ENCODE measurements around the gene TMEM44. TPM values are rescaled to one million over a fixed set of nuclear protein-coding genes. Genes with fewer than 3 reads are reported as not detected.

Gene TMEM44
- total RNA-seq, 6 experiments from 2014 or later, result 11.8 to 14.0 (median 13.2) TPM

GRCh38 chr3:194585880-194586281, 47.3 kb downstream of the TMEM44 start:
- Mint-ChIP-seq H3K27me3 (ENCODE audit: insufficient read depth) (peaks cover 2% of the 10 kb centered on the region), H3K4me1 (ENCODE audit: low read depth) (peaks cover 40% of the 10 kb centered on the region), H3K36me3 (ENCODE audit: low read depth) (peaks cover 54% of the 10 kb centered on the region), H3K9me3 (peaks cover 11% of the 10 kb centered on the region; the same call in 1 of the 2 replicates), H3K27ac (no peak overlapping the region), H3K4me3 (no peak overlapping the region)
- no peak for DNase-seq
- no peak for TF ChIP-seq CTCF (IDR thresholded peaks at IDR 0.05)

- Mint-ChIP-seq H3K27ac (peak overlapping the region; percentile 97), H3K4me1 (ENCODE audit: low read depth) (peaks cover 40% of the 10 kb centered on the region), H3K4me3 (peak overlapping the region; percentile 96), H3K36me3 (ENCODE audit: low read depth) (peaks cover 52% of the 10 kb centered on the region), H3K9me3 (peaks cover 11% of the 10 kb centered on the region; the same call in 1 of the 2 replicates), H3K27me3 (ENCODE audit: insufficient read depth) (peaks cover 2% of the 10 kb centered on the region)
- no peak for DNase-seq
- no peak for TF ChIP-seq CTCF (IDR thresholded peaks at IDR 0.05)
Observed at GRCh38 chr3:194584866-194585265, 48.4 kb downstream of the TMEM44 start.

- Mint-ChIP-seq H3K9me3 (peaks cover 11% of the 10 kb centered on the region; the same call in 1 of the 2 replicates), H3K4me3 (peak overlapping the region; percentile 96), H3K27me3 (ENCODE audit: insufficient read depth) (peaks cover 2% of the 10 kb centered on the region), H3K36me3 (ENCODE audit: low read depth) (peaks cover 47% of the 10 kb centered on the region), H3K27ac (peak overlapping the region; percentile 97), H3K4me1 (ENCODE audit: low read depth) (peaks cover 41% of the 10 kb centered on the region)
- no peak for TF ChIP-seq CTCF (IDR thresholded peaks at IDR 0.05)
- no peak for DNase-seq
Observed at GRCh38 chr3:194584320-194584776, 48.9 kb downstream of the TMEM44 start.

- no peak for DNase-seq
- Mint-ChIP-seq H3K4me3 (0 out of 2 replicates have a peak overlapping the region, but pooled peaks have one; percentile 17), H3K27ac (peak overlapping the region; percentile 21; the same call in 1 of the 2 replicates), H3K9me3 (peaks cover 11% of the 10 kb centered on the region; the same call in 1 of the 2 replicates), H3K4me1 (ENCODE audit: low read depth) (peaks cover 54% of the 10 kb centered on the region), H3K27me3 (ENCODE audit: insufficient read depth) (peaks cover 3% of the 10 kb centered on the region), H3K36me3 (ENCODE audit: low read depth) (peaks cover 29% of the 10 kb centered on the region)
- no peak for TF ChIP-seq CTCF (IDR thresholded peaks at IDR 0.05)
Observed at GRCh38 chr3:194582196-194582905, 50.9 kb downstream of the TMEM44 start.

- no peak for DNase-seq
- peaks cover 4% of the 10 kb centered on the region for H3K36me3 Mint-ChIP-seq (ENCODE audit: low read depth)
- H3K27me3 Mint-ChIP-seq (ENCODE audit: insufficient read depth), result peaks cover 3% of the 10 kb centered on the region
- H3K4me3 Mint-ChIP-seq, result no peak overlapping the region
- peaks cover 45% of the 10 kb centered on the region for H3K4me1 Mint-ChIP-seq (ENCODE audit: low read depth)
- no peak for TF ChIP-seq CTCF (IDR thresholded peaks at IDR 0.05)
- peaks cover 3% of the 10 kb centered on the region; the same call in 1 of the 2 replicates for H3K9me3 Mint-ChIP-seq
- peak overlapping the region; percentile 86 for H3K27ac Mint-ChIP-seq
Observed at GRCh38 chr3:194579091-194579606, 54.1 kb downstream of the TMEM44 start.
